ENCODE results near the gene NUP43.
"Not testable (repeated sequence)": the region's sequence is repeated elsewhere in the genome, so short reads cannot be mapped to it uniquely, and the experiment has no call there.

The NUP43 gene

GRCh38 chr6:149746147-149746946, at the start of gene NUP43:
NUP43 (minus strand) TSS chr6:149746529; CDS start chr6:149746495, 34 bp downstream.
- Mint-ChIP-seq H3K4me1 (peaks cover 39% of the 10 kb centered on the region), H3K27me3 (no peaks in the 10 kb centered on the region), H3K27ac (peak within 1 kb of the TSS; percentile 92 to 94), H3K9me3 (no peaks in the 10 kb centered on the region), H3K4me3 (peak within 1 kb of the TSS; percentile 99 to 100)
- DNase-seq = peak; percentile 87 to 95
- peak; percentile 82 for ATAC-seq

- Mint-ChIP-seq H3K4me3 (no peak overlapping the region), H3K4me1 (no peaks in the 10 kb centered on the region), H3K9me3 (no peaks in the 10 kb centered on the region), H3K27me3 (no peaks in the 10 kb centered on the region), H3K27ac (peak overlapping the region in 1 of 2 donors; percentile 83)
- ATAC-seq (no peak), DNase-seq (no peak)
Observed at GRCh38 chr6:149783551-149783950, 37.2 kb upstream of the NUP43 start.

- Mint-ChIP-seq H3K27me3 (no peaks in the 10 kb centered on the region), H3K27ac (no peak overlapping the region), H3K4me1 (no peaks in the 10 kb centered on the region), H3K9me3 (no peaks in the 10 kb centered on the region), H3K4me3 (no peak overlapping the region)
- ATAC-seq = no peak
- DNase-seq = no peak
Observed at GRCh38 chr6:149782337-149782736, 36.0 kb upstream of the NUP43 start.

- DNase-seq (no peak), ATAC-seq (no peak)
- H3K9me3 Mint-ChIP-seq = no peaks in the 10 kb centered on the region
- H3K4me3 Mint-ChIP-seq = no peak overlapping the region
- no peak overlapping the region for H3K27ac Mint-ChIP-seq
- no peaks in the 10 kb centered on the region for H3K4me1 Mint-ChIP-seq
- H3K27me3 Mint-ChIP-seq = no peaks in the 10 kb centered on the region
Observed at GRCh38 chr6:149781715-149782114, 35.4 kb upstream of the NUP43 start.

- DNase-seq (no peak), ATAC-seq (no peak)
- peak overlapping the region in 1 of 2 donors; percentile 81 for H3K27ac Mint-ChIP-seq
- no peak overlapping the region for H3K4me3 Mint-ChIP-seq
- H3K27me3 Mint-ChIP-seq = no peaks in the 10 kb centered on the region
- H3K4me1 Mint-ChIP-seq = no peaks in the 10 kb centered on the region
- H3K9me3 Mint-ChIP-seq = no peaks in the 10 kb centered on the region
Observed at GRCh38 chr6:149779644-149779963, 33.3 kb upstream of the NUP43 start.

GRCh38 chr6:149777624-149778023, 31.3 kb upstream of the NUP43 start:
- no peaks in the 10 kb centered on the region for H3K27me3 Mint-ChIP-seq
- no peak for DNase-seq
- no peaks in the 10 kb centered on the region for H3K4me1 Mint-ChIP-seq
- H3K27ac Mint-ChIP-seq = peak overlapping the region in 1 of 2 donors; percentile 89
- no peak for ATAC-seq
- H3K9me3 Mint-ChIP-seq = no peaks in the 10 kb centered on the region
- H3K4me3 Mint-ChIP-seq = no peak overlapping the region

- no peak overlapping the region for H3K27ac Mint-ChIP-seq
Observed at GRCh38 chr6:149771925-149772324, 25.6 kb upstream of the NUP43 start.

GRCh38 chr6:149771185-149771584, 24.9 kb upstream of the NUP43 start:
- Mint-ChIP-seq H3K4me3 (no peak overlapping the region), H3K27me3 (no peaks in the 10 kb centered on the region), H3K27ac (no peak overlapping the region), H3K4me1 (no peaks in the 10 kb centered on the region), H3K9me3 (peaks cover 5 to 8% of the 10 kb centered on the region in 2 donors)
- ATAC-seq (no peak), DNase-seq (no peak)

More at GRCh38 chr6:149771925-149772324, 25.6 kb upstream of the NUP43 start:
- no peaks in the 10 kb centered on the region for H3K4me1 Mint-ChIP-seq
- no peak overlapping the region for H3K4me3 Mint-ChIP-seq
- ATAC-seq = no peak
- H3K9me3 Mint-ChIP-seq = peaks cover 0 to under 1% of the 10 kb centered on the region in 2 donors
- no peaks in the 10 kb centered on the region for H3K27me3 Mint-ChIP-seq
- DNase-seq = no peak

GRCh38 chr6:149769676-149770075, 23.3 kb upstream of the NUP43 start:
- Mint-ChIP-seq H3K27me3 (no peaks in the 10 kb centered on the region), H3K9me3 (peaks cover 10 to 14% of the 10 kb centered on the region in 2 donors), H3K4me3 (no peak overlapping the region), H3K27ac (no peak overlapping the region), H3K4me1 (no peaks in the 10 kb centered on the region)
- ATAC-seq (no peak), DNase-seq (no peak)

- no peak for ATAC-seq
Observed at GRCh38 chr6:149766156-149766769, 19.9 kb upstream of the NUP43 start.

GRCh38 chr6:149763866-149764265, 17.5 kb upstream of the NUP43 start:
- Mint-ChIP-seq H3K27ac (no peak overlapping the region), H3K9me3 (peaks cover 10 to 14% of the 10 kb centered on the region in 2 donors)

More at GRCh38 chr6:149766156-149766769, 19.9 kb upstream of the NUP43 start:
- no peak overlapping the region for H3K4me3 Mint-ChIP-seq
- no peak for DNase-seq
- H3K27ac Mint-ChIP-seq = no peak overlapping the region
- H3K27me3 Mint-ChIP-seq = no peaks in the 10 kb centered on the region
- H3K9me3 Mint-ChIP-seq = peaks cover 10 to 14% of the 10 kb centered on the region in 2 donors
- H3K4me1 Mint-ChIP-seq = no peaks in the 10 kb centered on the region

GRCh38 chr6:149761438-149761837, 15.1 kb upstream of the NUP43 start:
- Mint-ChIP-seq H3K27ac (no peak overlapping the region), H3K4me3 (no peak overlapping the region), H3K27me3 (no peaks in the 10 kb centered on the region), H3K9me3 (peaks cover 5 to 8% of the 10 kb centered on the region in 2 donors), H3K4me1 (no peaks in the 10 kb centered on the region)
- DNase-seq (no peak), ATAC-seq (no peak)

More at GRCh38 chr6:149763866-149764265, 17.5 kb upstream of the NUP43 start:
- Mint-ChIP-seq H3K4me3 (no peak overlapping the region), H3K4me1 (no peaks in the 10 kb centered on the region), H3K27me3 (no peaks in the 10 kb centered on the region)
- ATAC-seq = no peak
- no peak for DNase-seq

- H3K4me3 Mint-ChIP-seq = no peak overlapping the region
- H3K4me1 Mint-ChIP-seq = peaks cover 13% of the 10 kb centered on the region
- DNase-seq (no peak), ATAC-seq (no peak)
- H3K9me3 Mint-ChIP-seq = no peaks in the 10 kb centered on the region
- H3K27me3 Mint-ChIP-seq = no peaks in the 10 kb centered on the region
- H3K27ac Mint-ChIP-seq = no peak overlapping the region
Observed at GRCh38 chr6:149756261-149756636, 9.9 kb upstream of the NUP43 start.

- Mint-ChIP-seq H3K4me3 (no peak overlapping the region), H3K27me3 (no peaks in the 10 kb centered on the region), H3K9me3 (no peaks in the 10 kb centered on the region), H3K4me1 (peaks cover 18% of the 10 kb centered on the region), H3K27ac (peak overlapping the region in 1 of 2 donors; percentile 16)
- DNase-seq (no peak), ATAC-seq (no peak)
Observed at GRCh38 chr6:149755300-149756260, 9.3 kb upstream of the NUP43 start.

GRCh38 chr6:149754548-149754947, 8.2 kb upstream of the NUP43 start:
- Mint-ChIP-seq H3K4me1 (peaks cover 21% of the 10 kb centered on the region), H3K27ac (no peak overlapping the region), H3K9me3 (no peaks in the 10 kb centered on the region), H3K27me3 (no peaks in the 10 kb centered on the region), H3K4me3 (no peak overlapping the region)
- no peak for DNase-seq
- ATAC-seq = no peak

- H3K4me3 Mint-ChIP-seq, ATAC-seq, H3K27me3 Mint-ChIP-seq, H3K9me3 Mint-ChIP-seq, H3K27ac Mint-ChIP-seq, DNase-seq: not testable (repeated sequence)
- H3K4me1 Mint-ChIP-seq = peaks cover 28% of the 10 kb centered on the region
Observed at GRCh38 chr6:149753374-149753637, 7.0 kb upstream of the NUP43 start.

All from stimulated activated naive CD8-positive, alpha-beta T cell treated with anti-CD3 and anti-CD28 coated beads, Interleukin-15, amount 100 ng/mL, for 72 hours (primary cell).